Left ventricle myocardium inferior (tissue), 1 donor: ENCODE measurements around the gene CLDN24. TPM values are rescaled to one million over a fixed set of nuclear protein-coding genes. Genes with fewer than 3 reads are reported as not detected.

Experiments used
- DNase-seq: peaks from one replicate; pipeline ENCODE4 v3.0.0-alpha.2; 2020
- H3K27ac ChIP-seq: fragments of 200-600 bp; replicated peaks from 2 replicates; pipeline ENCODE4 v1.8.0; 2021
- H3K27me3 ChIP-seq: fragments of 200-600 bp; 2 replicates; pipeline ENCODE4 v1.8.0; 2021; ENCODE audit warnings: low read depth
- H3K36me3 ChIP-seq: fragments of 200-600 bp; 2 replicates; pipeline ENCODE4 v1.8.0; 2021
- H3K4me1 ChIP-seq: fragments of 200-600 bp; 2 replicates; pipeline ENCODE4 v1.8.0; 2021
- H3K4me3 ChIP-seq: fragments of 200-600 bp; 2 replicates; pipeline ENCODE4 v1.8.0; 2021; ENCODE audit warnings: mild to moderate bottlenecking, moderate library complexity
- H3K9me3 ChIP-seq: fragments of 200-600 bp; replicated peaks from 2 replicates; pipeline ENCODE4 v1.8.0; 2021
- intact Hi-C: fragments of 100-400 bp; cut with micrococcal nuclease; formaldehyde crosslinking; loops from one replicate; pipeline ENCODE4 v1.11.0; 2022
- total RNA-seq: library from RNA; stranded (reverse); fragmentation: NEBNext Ultra II Directional; extraction: Animal tissue kit (Norgen Biotek cat#: 25700); gene quantifications from one replicate; pipeline ENCODE4 v1.2.1, GENCODE V29; 2021
- TF ChIP-seq, protein P1 (sequence below): fragments of 200-600 bp; IDR thresholded peaks from 2 replicates; pipeline ENCODE4 v1.8.0; 2021; ENCODE audit warnings: antibody characterized with exemption, mild to moderate bottlenecking, borderline replicate concordance
- donor health status: DM: no; HTN: yes; CAD: no; lungs with severe emphysema.

Gene CLDN24
- total RNA-seq, 1 donor from 2014 or later, result not detected

GRCh38 chr4:183284965-183285364 is 37.3 kb downstream of the CLDN24 start:
- Histone ChIP-seq H3K27me3 (no peaks in the 10 kb centered on the region), H3K4me3 (no peak overlapping the region), H3K4me1 (no peaks in the 10 kb centered on the region), H3K36me3 (peaks cover 98% of the 10 kb centered on the region), H3K9me3 (no peaks in the 10 kb centered on the region), H3K27ac (no peak overlapping the region)
- TF ChIP-seq, protein P1, sequence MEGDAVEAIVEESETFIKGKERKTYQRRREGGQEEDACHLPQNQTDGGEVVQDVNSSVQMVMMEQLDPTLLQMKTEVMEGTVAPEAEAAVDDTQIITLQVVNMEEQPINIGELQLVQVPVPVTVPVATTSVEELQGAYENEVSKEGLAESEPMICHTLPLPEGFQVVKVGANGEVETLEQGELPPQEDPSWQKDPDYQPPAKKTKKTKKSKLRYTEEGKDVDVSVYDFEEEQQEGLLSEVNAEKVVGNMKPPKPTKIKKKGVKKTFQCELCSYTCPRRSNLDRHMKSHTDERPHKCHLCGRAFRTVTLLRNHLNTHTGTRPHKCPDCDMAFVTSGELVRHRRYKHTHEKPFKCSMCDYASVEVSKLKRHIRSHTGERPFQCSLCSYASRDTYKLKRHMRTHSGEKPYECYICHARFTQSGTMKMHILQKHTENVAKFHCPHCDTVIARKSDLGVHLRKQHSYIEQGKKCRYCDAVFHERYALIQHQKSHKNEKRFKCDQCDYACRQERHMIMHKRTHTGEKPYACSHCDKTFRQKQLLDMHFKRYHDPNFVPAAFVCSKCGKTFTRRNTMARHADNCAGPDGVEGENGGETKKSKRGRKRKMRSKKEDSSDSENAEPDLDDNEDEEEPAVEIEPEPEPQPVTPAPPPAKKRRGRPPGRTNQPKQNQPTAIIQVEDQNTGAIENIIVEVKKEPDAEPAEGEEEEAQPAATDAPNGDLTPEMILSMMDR, result no peak
- intact Hi-C loops, result no loop called here
- DNase-seq, result no peak

DNA sequence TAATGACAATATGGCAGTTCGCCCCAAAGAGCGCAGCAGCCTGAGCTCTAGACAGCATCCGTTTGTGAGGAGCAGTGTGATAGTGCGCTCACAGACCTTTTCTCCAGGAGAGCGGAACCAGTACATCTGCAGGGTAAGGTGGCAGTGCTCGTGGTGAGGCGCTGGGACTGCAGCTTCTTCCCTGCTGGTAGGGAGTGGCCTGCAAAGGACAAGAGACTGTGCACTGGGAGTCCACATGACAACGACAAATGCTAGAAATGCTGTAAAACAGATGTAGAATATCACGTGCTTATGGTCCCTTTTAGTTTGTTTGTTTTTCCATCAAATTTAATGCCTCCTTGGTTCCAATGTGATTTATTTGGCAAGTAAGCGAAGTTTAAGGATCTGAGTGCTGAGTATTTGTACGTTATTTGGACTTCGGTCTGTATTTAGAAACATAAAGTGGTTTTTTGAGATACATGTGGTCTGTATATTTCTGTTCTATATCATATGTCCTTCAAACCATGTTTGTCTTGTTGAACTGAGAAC is 37.9 kb downstream of the CLDN24 start:
- Histone ChIP-seq H3K4me1 (no peaks in the 10 kb centered on the region), H3K9me3 (no peaks in the 10 kb centered on the region), H3K36me3 (peaks cover 92% of the 10 kb centered on the region), H3K27ac (no peak overlapping the region), H3K4me3 (no peak overlapping the region), H3K27me3 (no peaks in the 10 kb centered on the region)
- TF ChIP-seq, protein P1, result no peak
- DNase-seq, result no peak
- intact Hi-C loops, result no loop called here

GRCh38 chr4:183276106-183276505 is 46.1 kb downstream of the CLDN24 start:
- H3K36me3 ChIP-seq, result peaks cover 67% of the 10 kb centered on the region
- H3K4me3 ChIP-seq, result no peak overlapping the region
- no peak overlapping the region for H3K27ac ChIP-seq
- no peak for DNase-seq
- TF ChIP-seq, protein P1, result no peak
- H3K9me3 ChIP-seq, result peaks cover 31% of the 10 kb centered on the region
- H3K27me3 ChIP-seq, result no peaks in the 10 kb centered on the region
- intact Hi-C loops, result no loop called here
- no peaks in the 10 kb centered on the region for H3K4me1 ChIP-seq

DNA sequence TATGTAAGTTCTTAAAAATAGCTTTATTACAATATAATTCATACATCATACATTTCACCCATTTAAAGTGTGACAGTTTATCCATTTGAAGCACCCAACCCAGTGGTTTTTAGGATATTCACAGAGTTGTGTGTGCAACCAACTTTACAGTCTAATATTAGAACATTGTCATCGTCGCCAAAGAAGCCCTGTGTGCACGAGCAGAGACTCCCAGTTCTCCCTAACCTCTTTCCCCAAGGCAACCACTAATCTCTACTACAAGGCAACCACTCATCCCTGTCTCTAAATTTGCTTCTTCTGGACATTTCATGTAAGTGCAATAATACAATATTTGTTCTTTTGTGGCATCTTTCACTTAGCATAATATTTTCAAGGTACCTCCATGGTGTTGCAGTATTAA is 49.8 kb downstream of the CLDN24 start:
- H3K9me3 ChIP-seq, result peaks cover 31% of the 10 kb centered on the region
- TF ChIP-seq, protein P1, result no peak
- H3K27ac ChIP-seq, result no peak overlapping the region
- peaks cover 88% of the 10 kb centered on the region for H3K36me3 ChIP-seq
- DNase-seq, result no peak
- no peak overlapping the region for H3K4me3 ChIP-seq
- no peaks in the 10 kb centered on the region for H3K4me1 ChIP-seq
- no peaks in the 10 kb centered on the region for H3K27me3 ChIP-seq
- intact Hi-C loops, result no loop called here

Other genes starting within 250 kb of the CLDN24 start
- 42.3 TPM for gene WWC2, start 223.2 kb downstream of the CLDN24 start, total RNA-seq
- not detected for gene CLDN22, start 2.1 kb downstream of the CLDN24 start, total RNA-seq
- gene CDKN2AIP, start 122.2 kb upstream of the CLDN24 start, total RNA-seq, result 8.5 TPM
- gene ING2, start 182.6 kb upstream of the CLDN24 start, total RNA-seq, result 5.9 TPM